WERI-Rb-1 (cell line): ENCODE measurements around the gene DNAH5.

Experiments
- DNase-seq: peaks from one replicate; pipeline ENCODE4 v3.0.0-alpha.2; 2020
- H3K27ac ChIP-seq: fragments of 250-450 bp; sonication (Bioruptor Pico); 2 replicates; pipeline ENCODE4 v1.5.1; 2020; ENCODE audit warnings: mild to moderate bottlenecking, moderate library complexity
- H3K27me3 ChIP-seq: fragments of 250-450 bp; sonication (Bioruptor Pico); 2 replicates; pipeline ENCODE4 v1.5.1; 2021; ENCODE audit warnings: mild to moderate bottlenecking, low read depth, moderate library complexity; ENCODE audit not compliant: insufficient read depth, severe bottlenecking
- H3K36me3 ChIP-seq: fragments of 250-450 bp; sonication (Bioruptor Pico); 2 replicates; pipeline ENCODE4 v1.5.1; 2020; ENCODE audit warnings: mild to moderate bottlenecking, moderate library complexity
- H3K4me3 ChIP-seq: 2 replicates; pipeline ENCODE4 v1.5.1; 2011; ENCODE audit warnings: low read depth, mild to moderate bottlenecking, control low read depth, low read length
- H3K9me3 ChIP-seq: fragments of 250-450 bp; sonication (Bioruptor Pico); 2 replicates; pipeline ENCODE4 v1.5.1; 2021; ENCODE audit warnings: mild to moderate bottlenecking, moderate library complexity; ENCODE audit not compliant: severe bottlenecking
- CTCF ChIP-seq: IDR thresholded peaks from 2 replicates; pipeline ENCODE4 v1.5.1; 2011; ENCODE audit warnings: low read depth, mild to moderate bottlenecking, control low read depth, inconsistent platforms, low read length

The DNAH5 gene

DNA sequence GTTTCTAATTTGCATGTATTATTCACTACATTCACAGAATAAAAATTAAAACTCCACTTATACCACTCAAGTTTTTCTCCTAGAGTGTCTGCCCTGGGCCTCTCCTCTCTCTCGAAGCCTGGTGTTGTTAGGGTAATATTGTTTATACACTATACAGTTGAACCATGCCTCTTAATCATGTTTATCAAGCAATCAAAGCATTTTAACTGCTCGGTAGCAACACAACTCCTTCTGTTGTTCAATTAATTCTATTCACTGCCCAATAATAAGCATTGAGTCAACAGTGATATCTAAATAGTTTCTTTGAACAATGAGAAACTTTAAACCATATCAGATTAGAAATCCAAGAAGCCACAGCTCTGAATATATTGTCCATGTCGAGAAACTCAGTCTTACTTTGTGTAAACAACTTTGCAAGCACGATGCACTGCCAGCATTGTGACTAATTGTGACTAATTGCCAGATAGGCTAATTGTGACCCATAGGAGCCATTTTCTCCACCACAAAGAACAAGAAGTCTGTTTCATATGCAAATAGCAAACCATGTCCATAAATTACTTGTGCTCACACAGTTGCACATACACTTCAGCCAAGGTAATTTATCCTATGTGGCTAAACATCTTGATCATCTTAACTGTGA is at the start of gene DNAH5:
TSS of gene DNAH5 (minus strand) at position 129 of the 640 bp plus-strand sequence. CDS start 250 bp downstream, outside the sequence.
- no peak for DNase-seq
- Histone ChIP-seq H3K9me3 (no peaks in the 10 kb centered on the region), H3K27ac (no peak within 1 kb of the TSS), H3K36me3 (no peaks in the 10 kb centered on the region), H3K27me3 (no peaks in the 10 kb centered on the region), H3K4me3 (no peak within 1 kb of the TSS)
- no peak for TF ChIP-seq CTCF

DNA sequence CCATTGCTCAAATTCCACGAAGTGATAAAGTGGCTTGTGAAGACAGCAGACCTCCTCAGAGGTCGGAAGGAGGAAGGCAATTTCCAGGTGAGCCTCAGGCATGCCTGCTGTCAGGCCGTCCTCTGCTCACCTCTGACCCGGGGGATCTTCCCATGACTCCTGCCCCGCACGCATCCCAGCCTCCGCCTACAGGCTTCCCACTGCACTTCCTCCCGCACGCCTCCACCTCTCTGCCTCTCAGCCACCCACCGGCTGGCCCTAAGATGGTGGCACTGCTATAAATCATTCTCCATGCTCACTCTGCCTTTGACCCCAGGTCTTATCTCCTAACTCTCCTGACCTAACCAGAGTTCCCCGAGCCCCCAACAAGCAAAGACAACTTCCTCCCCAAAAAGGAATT is 49.4 kb upstream of the DNAH5 start:
- no peaks in the 10 kb centered on the region for H3K36me3 ChIP-seq
- H3K27me3 ChIP-seq: peaks cover 54% of the 10 kb centered on the region
- no peak for DNase-seq
- no peak for TF ChIP-seq CTCF
- no peak overlapping the region for H3K4me3 ChIP-seq
- peaks cover 11% of the 10 kb centered on the region for H3K9me3 ChIP-seq
- H3K27ac ChIP-seq: no peak overlapping the region

- Histone ChIP-seq H3K27ac (no peak overlapping the region), H3K4me3 (no peak overlapping the region), H3K27me3 (peaks cover 55% of the 10 kb centered on the region), H3K36me3 (no peaks in the 10 kb centered on the region), H3K9me3 (peaks cover 6% of the 10 kb centered on the region)
- DNase-seq: no peak
- no peak for TF ChIP-seq CTCF
Observed at GRCh38 chr5:13992795-13993194, 48.3 kb upstream of the DNAH5 start.

DNA sequence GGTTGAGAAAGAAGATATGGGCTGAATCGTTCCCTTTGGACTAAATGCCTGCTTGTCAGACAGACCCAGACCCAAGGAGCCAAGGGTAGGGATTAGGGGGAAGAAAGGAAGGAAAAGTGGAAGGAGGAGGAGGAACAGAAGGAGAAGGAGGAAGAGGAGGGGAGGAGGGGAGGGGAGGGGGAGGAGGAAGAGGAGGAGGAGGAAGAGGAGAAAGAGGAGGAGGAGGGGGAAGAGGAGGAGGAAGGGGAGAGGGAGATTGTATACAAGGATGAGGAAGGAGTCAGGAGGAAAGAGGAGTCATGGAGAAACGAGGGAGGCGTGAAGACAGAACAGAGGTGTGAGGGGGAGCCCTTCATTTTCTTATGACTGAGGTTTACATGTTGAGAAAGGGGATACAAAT is 46.9 kb upstream of the DNAH5 start:
- Histone ChIP-seq H3K36me3 (no peaks in the 10 kb centered on the region), H3K27ac (no peak overlapping the region), H3K27me3 (peaks cover 67% of the 10 kb centered on the region), H3K4me3 (no peak overlapping the region), H3K9me3 (no peaks in the 10 kb centered on the region)
- DNase-seq: no peak
- no peak for TF ChIP-seq CTCF

- no peak overlapping the region for H3K27ac ChIP-seq
- DNase-seq: no peak
- no peak overlapping the region for H3K4me3 ChIP-seq
- H3K27me3 ChIP-seq: peaks cover 67% of the 10 kb centered on the region
- H3K36me3 ChIP-seq: no peaks in the 10 kb centered on the region
- no peaks in the 10 kb centered on the region for H3K9me3 ChIP-seq
- no peak for TF ChIP-seq CTCF
Observed at GRCh38 chr5:13990896-13991295, 46.4 kb upstream of the DNAH5 start.

- H3K27ac ChIP-seq: no peak overlapping the region
- H3K27me3 ChIP-seq: peaks cover 61% of the 10 kb centered on the region
- no peak overlapping the region for H3K4me3 ChIP-seq
- TF ChIP-seq CTCF: no peak
- peaks cover 1% of the 10 kb centered on the region for H3K9me3 ChIP-seq
- H3K36me3 ChIP-seq: no peaks in the 10 kb centered on the region
- DNase-seq: no peak
Observed at GRCh38 chr5:13989832-13990231, 45.3 kb upstream of the DNAH5 start.
